Coronary artery (tissue), 2 donors: Measurements from ENCODE around the gene JARID2.

Source experiments
- DNase-seq: peaks from one replicate; pipeline ENCODE4 v3.0.0-alpha.2; 2017; ENCODE audit warnings: low spot score
- H3K27ac ChIP-seq, 2 donors: fragments of 200-600 bp; sonication (generic); one replicate each; pipeline ENCODE4 v1.5.1; 2016 to 2019
- H3K4me3 ChIP-seq: fragments of 200-600 bp; sonication (generic); 2 replicates; pipeline ENCODE4 v1.5.1; 2016; ENCODE audit warnings: mild to moderate bottlenecking, moderate library complexity
- CTCF ChIP-seq: fragments of 200-600 bp; sonication (generic); IDR thresholded peaks from one replicate; pipeline ENCODE4 v1.5.1; 2019; ENCODE audit warnings: antibody characterized with exemption

Gene JARID2

DNA sequence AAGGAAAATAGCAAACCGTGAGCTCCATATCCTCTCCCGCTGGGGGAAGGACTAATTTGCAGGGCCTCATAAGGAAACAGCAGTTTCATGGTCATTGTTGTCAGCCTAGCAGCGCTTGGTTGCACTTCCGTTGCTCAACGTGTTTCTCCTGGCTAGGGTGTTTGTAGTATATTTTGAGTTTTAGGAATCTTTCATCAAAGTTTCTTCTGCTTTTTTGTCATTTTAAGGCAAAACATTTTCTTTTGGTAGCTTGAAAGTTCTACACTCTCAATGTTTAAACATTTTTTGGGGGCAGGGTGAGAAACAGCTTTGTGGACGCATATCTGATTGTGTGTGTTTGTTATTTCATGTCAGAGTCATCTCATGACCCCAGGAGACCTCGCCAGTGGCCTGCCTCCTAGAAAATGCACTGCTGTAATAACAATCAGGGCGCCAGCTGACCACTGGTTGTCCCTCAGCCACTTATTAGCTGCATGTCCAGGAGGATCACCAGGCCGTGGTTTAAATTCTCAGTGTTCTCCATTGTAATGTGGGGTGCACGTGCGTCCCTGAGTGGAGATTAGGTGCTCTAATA is 20.6 kb downstream of the JARID2 start:
- DNase-seq, result no peak
- H3K27ac ChIP-seq, result peak overlapping the region in 1 of 2 donors; percentile 38
- no peak overlapping the region for H3K4me3 ChIP-seq
- TF ChIP-seq CTCF, result no peak

DNA sequence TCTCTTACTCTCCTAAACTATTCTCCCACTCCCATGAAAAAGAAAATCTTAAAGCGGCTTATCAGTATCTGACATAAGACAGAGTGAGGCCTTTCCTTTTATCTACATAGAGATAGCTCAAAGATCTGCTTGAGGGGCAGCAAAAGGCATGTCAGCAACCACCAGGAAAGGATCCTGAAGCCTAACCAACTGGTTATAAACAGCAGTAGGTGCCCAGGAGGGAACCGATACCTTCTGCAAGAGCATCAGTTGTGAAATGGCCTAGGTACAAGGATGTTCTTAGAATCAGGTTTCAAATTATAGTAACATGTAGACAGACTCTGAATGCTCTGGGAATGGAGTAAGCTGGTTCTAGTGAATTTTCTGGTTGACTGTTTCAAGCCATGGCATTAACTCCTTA is 21.4 kb downstream of the JARID2 start:
- no peak for DNase-seq
- Histone ChIP-seq H3K27ac (no peak overlapping the region), H3K4me3 (no peak overlapping the region)
- no peak for TF ChIP-seq CTCF

DNA sequence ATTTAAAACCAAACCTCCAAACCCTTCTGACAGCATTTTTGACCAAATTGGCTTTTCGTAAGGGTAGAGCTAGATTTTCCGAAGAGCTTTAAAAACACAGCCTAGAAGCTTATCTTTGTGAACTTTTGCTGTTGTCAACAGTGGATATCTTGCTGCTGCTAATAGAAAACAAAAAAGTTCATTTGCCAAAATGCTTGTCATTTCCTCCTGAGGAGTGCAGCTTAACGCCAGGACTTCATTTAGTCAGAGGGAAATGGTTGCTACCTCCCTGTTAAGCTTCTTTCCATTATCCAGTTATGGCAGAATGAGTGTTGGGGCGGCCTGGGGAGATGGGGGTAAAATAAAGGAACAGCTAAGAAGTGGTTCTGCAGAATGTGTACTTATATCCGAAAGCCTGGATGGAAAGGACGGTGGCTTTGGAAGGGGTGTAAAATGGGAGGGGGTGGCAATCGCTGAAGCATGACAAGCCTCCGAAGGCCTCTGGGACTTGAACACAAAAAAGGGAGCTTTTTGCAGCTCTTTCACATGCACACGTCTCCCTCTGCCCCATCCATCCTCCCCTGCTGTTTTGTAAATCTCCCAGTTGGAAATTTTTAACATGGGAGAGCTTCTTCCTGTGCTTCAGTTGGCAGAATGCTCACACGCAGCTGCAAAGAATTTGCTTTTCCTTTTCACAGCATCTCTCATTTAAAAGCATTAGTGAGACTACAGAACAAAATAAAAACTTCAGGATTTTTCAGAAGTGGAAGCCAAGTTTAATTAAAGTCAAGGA is 22.5 kb downstream of the JARID2 start:
- no peak for DNase-seq
- TF ChIP-seq CTCF, result no peak
- Histone ChIP-seq H3K27ac (peak overlapping the region in 1 of 2 donors; percentile 46), H3K4me3 (peak overlapping the region; percentile 0)

GRCh38 chr6:15269011-15269410 is 23.1 kb downstream of the JARID2 start:
- Histone ChIP-seq H3K4me3 (no peak overlapping the region), H3K27ac (peak overlapping the region in 1 of 2 donors; percentile 46)
- DNase-seq, result no peak
- TF ChIP-seq CTCF, result no peak

DNA sequence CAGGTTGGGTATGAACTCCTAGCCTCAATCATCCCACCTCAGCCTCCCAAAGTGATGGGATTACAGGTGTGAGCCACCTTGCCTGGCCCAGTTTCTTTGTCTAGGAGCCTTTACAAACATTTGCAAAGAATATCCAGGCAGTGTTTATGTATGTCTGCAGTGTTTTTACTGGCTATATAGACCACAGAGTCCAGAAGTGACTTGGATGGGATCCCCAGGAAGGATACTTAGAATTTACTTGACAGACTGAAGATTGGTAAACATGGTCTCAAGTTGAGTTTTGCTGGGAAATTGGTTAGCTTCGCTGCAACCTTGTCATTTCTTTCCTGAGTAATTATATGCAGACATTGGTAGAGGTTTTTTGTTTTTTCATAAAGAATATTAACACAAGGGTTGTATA is 23.8 kb downstream of the JARID2 start:
- no peak for TF ChIP-seq CTCF
- no peak for DNase-seq
- H3K27ac ChIP-seq, result no peak overlapping the region
- H3K4me3 ChIP-seq, result no peak overlapping the region

DNA sequence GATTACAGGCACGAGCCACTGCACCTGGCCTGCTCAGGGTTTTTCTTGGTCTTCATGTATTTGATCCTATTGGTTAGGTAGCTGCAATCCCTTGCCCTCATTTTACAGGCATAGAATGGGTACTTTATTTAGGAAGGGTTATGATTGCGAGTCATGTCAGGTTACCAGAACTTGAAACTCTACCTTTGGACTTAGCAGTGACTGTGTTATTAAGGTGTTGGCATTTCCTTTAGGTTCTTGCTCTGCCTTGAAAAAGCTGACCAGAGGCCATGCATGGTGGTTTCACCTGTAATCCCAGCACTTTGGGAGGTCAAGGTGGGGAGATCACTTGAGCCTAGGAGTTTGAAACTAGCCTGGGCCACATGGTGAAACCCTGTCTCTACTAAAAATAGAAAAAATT is 24.5 kb downstream of the JARID2 start:
- TF ChIP-seq CTCF, result no peak
- no peak for DNase-seq
- no peak overlapping the region for H3K4me3 ChIP-seq
- no peak overlapping the region for H3K27ac ChIP-seq

GRCh38 chr6:15272562-15272961 is 26.7 kb downstream of the JARID2 start:
- DNase-seq, result no peak
- no peak overlapping the region for H3K27ac ChIP-seq

More at GRCh38 chr6:15272562-15272961, 26.7 kb downstream of the JARID2 start:
- no peak for TF ChIP-seq CTCF
- no peak overlapping the region for H3K4me3 ChIP-seq
